Measurements from ENCODE around the gene SPRR1A.
"Not testable (repeated sequence)": the region's sequence is repeated elsewhere in the genome, so short reads cannot be mapped to it uniquely, and the experiment has no call there.

SPRR1A gene

GRCh38 chr1:152976688-152977087 is 7.2 kb upstream of the SPRR1A start:
- no peak for DNase-seq

GRCh38 chr1:152977614-152978013 is 6.3 kb upstream of the SPRR1A start:
- no peak for DNase-seq

GRCh38 chr1:152980676-152981075 is 3.2 kb upstream of the SPRR1A start:
- DNase-seq, result no peak

GRCh38 chr1:152981146-152981871 is 2.6 kb upstream of the SPRR1A start:
- DNase-seq, result no peak

- DNase-seq, result no peak
Measured at GRCh38 chr1:152982076-152982475, 1.8 kb upstream of the SPRR1A start.

- DNase-seq, result no peak
Measured at GRCh38 chr1:152983234-152983633, 647 bp upstream of the SPRR1A start.

GRCh38 chr1:152986578-152986977 is 2.7 kb downstream of the SPRR1A start:
- no peak for DNase-seq

GRCh38 chr1:152993186-152993585 is 9.3 kb downstream of the SPRR1A start:
- no peak for DNase-seq

- DNase-seq, result no peak
Measured at GRCh38 chr1:152995842-152996241, 12.0 kb downstream of the SPRR1A start.

GRCh38 chr1:152996633-152997400 is 12.9 kb downstream of the SPRR1A start:
- no peak for DNase-seq

GRCh38 chr1:152997901-152998300 is 14.0 kb downstream of the SPRR1A start:
- DNase-seq, result no peak

- no peak for DNase-seq
Measured at GRCh38 chr1:152998476-152998875, 14.6 kb downstream of the SPRR1A start.

GRCh38 chr1:152999818-153000217 is 15.9 kb downstream of the SPRR1A start:
- DNase-seq, result no peak

- DNase-seq, result no peak
Measured at GRCh38 chr1:153000294-153000693, 16.4 kb downstream of the SPRR1A start.

- no peak for DNase-seq
Measured at GRCh38 chr1:153001382-153001781, 17.5 kb downstream of the SPRR1A start, which contains the start of gene SPRR3. SPRR3 (plus strand) TSS chr1:153001749; CDS start chr1:153003021, 1,272 bp downstream.

- DNase-seq, result not testable (repeated sequence)
Measured at GRCh38 chr1:153011235-153011758, 27.4 kb downstream of the SPRR1A start.

GRCh38 chr1:153021829-153022228 is 37.9 kb downstream of the SPRR1A start:
- not testable (repeated sequence) for DNase-seq

GRCh38 chr1:153022340-153022739 is 38.5 kb downstream of the SPRR1A start:
- DNase-seq, result not testable (repeated sequence)

- DNase-seq, result no peak
Measured at GRCh38 chr1:153023109-153023508, 39.2 kb downstream of the SPRR1A start.

GRCh38 chr1:153024413-153024812 is 40.5 kb downstream of the SPRR1A start:
- no peak for DNase-seq

- no peak for DNase-seq
Measured at GRCh38 chr1:153025797-153026196, 41.9 kb downstream of the SPRR1A start.

- no peak for DNase-seq
Measured at GRCh38 chr1:153028766-153029165, 44.9 kb downstream of the SPRR1A start.

- no peak for DNase-seq
Measured at GRCh38 chr1:153030895-153031294, 47.0 kb downstream of the SPRR1A start, which contains the start of gene SPRR1B. SPRR1B (plus strand) TSS chr1:153031203; CDS start chr1:153032346, 1,143 bp downstream.

GRCh38 chr1:153032073-153032472 is 48.2 kb downstream of the SPRR1A start:
- no peak for DNase-seq
